ENCODE measurements around the gene HSPA1A. TPM values are rescaled to one million over a fixed set of nuclear protein-coding genes. Genes with fewer than 3 reads are reported as not detected.

HSPA1A gene
- total RNA-seq, 1 experiment from 2014 or later, result 51.2 TPM

DNA sequence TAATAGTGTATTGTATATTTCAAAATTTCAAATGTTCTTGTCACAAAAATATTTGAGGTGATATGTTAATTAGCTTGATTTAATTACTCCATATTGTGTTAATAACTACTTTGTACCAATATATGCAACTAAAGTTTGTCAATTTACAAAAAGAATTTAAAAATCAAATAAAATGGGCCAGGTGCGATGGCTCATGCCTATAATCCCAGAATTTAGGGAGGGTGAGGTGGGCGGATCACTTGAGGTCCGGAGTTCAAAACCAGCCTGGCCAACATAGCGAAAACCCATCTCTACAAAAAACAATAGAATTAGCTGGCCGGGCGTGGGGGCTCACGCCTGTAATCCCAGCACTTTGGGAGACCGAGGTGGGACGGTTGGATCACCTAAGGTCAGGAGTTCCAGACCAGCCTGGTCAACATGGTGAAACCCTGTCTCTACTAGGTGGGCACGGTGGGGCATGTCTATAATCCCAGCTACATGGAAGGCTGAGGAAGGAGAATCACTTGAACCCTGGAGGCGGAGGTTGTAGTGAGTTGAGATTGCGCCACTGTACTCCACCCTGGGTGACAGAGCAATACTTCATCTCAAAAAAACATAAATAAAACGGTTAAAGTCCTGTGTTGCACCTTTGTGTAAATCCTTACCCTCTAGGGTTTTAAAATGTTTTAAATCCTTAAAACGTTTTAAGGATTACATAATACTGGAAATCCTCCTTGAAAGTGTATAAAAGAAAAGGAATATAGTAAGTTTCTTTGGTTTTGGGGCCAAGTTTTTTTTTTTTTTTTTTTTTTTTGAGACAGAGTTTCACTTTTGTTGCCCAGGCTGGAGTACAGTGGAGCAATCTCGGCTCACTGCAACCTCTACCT is 16.2 kb downstream of the HSPA1A start:
- Histone ChIP-seq H3T11ph (ENCODE audit: low read length) (no peak overlapping the region), H3K4me2 (ENCODE audit: insufficient read depth, insufficient read length, low read length) (peak overlapping the region; percentile 61), H3K56ac (ENCODE audit: insufficient read length, low read depth, low read length) (no peak overlapping the region), H4K5ac (ENCODE audit: insufficient read length, low read depth, low read length) (no peak overlapping the region), H2BK12ac (ENCODE audit: insufficient read length, low read depth, low read length) (no peak overlapping the region), H3K79me1 (ENCODE audit: insufficient read depth, low read depth, low read length, poor library complexity, severe bottlenecking) (peaks cover under 1% of the 10 kb centered on the region), H3K4ac (ENCODE audit: low read depth, low read length) (no peak overlapping the region), H3K79me2 (ENCODE audit: insufficient read depth, low read length) (peaks cover 17% of the 10 kb centered on the region; the same call in 1 of the 2 replicates), H2BK15ac (ENCODE audit: low read depth, low read length) (no peak overlapping the region), H3K14ac (ENCODE audit: insufficient read depth, low read length) (no peak overlapping the region), H4K20me1 (ENCODE audit: control insufficient read depth, insufficient read depth, insufficient read length) (no peaks in the 10 kb centered on the region), H3K27ac (ENCODE audit: insufficient read length, low read depth, low read length) (no peak overlapping the region), H3K27me3 (ENCODE audit: insufficient read depth, low read length) (no peaks in the 10 kb centered on the region), H3K23me2 (ENCODE audit: insufficient read length, low read depth, low read length, poor library complexity, severe bottlenecking) (peaks cover 30% of the 10 kb centered on the region), H2BK120ac (ENCODE audit: low read depth, low read length, poor library complexity, severe bottlenecking) (no peak overlapping the region), H4K91ac (ENCODE audit: insufficient read length, low read depth, low read length) (no peak overlapping the region), H2BK20ac (ENCODE audit: low read depth, low read length, poor library complexity, severe bottlenecking) (no peak overlapping the region), H2AK5ac (ENCODE audit: insufficient read length, low read length) (no peak overlapping the region), H2BK5ac (ENCODE audit: insufficient read length, low read length) (no peak overlapping the region), H3K4me1 (ENCODE audit: insufficient read depth, low read length) (no peaks in the 10 kb centered on the region), H3K23ac (ENCODE audit: insufficient read length, low read depth, low read length) (no peak overlapping the region), H2AFZ (ENCODE audit: low read length) (no peak overlapping the region), H3K18ac (ENCODE audit: insufficient read length, low read depth, low read length) (no peak overlapping the region), H3K9ac (ENCODE audit: extremely low read depth, insufficient read length, low read length) (no peak overlapping the region), H4K8ac (replicated peaks; ENCODE audit: insufficient read length, low read depth, low read length) (no peak overlapping the region), H3K9me3 (ENCODE audit: control insufficient read depth, low read depth, low read length) (no peaks in the 10 kb centered on the region)
- Mint-ChIP-seq H3K27ac (no peak overlapping the region; a peak in 1 of 7 replicates), H3K9me3 (peaks cover 0 to 6% of the 10 kb centered on the region in 2 experiments; a peak in 2 of 5 replicates), H3K27me3 (ENCODE audit: low read depth) (peaks cover 4% of the 10 kb centered on the region), H3K4me3 (peak overlapping the region; percentile 79 to 88), H3K4me1 (peaks cover 18 to 23% of the 10 kb centered on the region in 2 experiments), H3K36me3 (ENCODE audit: insufficient read depth in 1 of 3, low read depth in 3 of 3) (peaks cover 16 to 19% (median 17%) of the 10 kb centered on the region in 3 experiments)
- TF ChIP-seq, protein P1, sequence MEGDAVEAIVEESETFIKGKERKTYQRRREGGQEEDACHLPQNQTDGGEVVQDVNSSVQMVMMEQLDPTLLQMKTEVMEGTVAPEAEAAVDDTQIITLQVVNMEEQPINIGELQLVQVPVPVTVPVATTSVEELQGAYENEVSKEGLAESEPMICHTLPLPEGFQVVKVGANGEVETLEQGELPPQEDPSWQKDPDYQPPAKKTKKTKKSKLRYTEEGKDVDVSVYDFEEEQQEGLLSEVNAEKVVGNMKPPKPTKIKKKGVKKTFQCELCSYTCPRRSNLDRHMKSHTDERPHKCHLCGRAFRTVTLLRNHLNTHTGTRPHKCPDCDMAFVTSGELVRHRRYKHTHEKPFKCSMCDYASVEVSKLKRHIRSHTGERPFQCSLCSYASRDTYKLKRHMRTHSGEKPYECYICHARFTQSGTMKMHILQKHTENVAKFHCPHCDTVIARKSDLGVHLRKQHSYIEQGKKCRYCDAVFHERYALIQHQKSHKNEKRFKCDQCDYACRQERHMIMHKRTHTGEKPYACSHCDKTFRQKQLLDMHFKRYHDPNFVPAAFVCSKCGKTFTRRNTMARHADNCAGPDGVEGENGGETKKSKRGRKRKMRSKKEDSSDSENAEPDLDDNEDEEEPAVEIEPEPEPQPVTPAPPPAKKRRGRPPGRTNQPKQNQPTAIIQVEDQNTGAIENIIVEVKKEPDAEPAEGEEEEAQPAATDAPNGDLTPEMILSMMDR (conservative IDR thresholded peaks at IDR 0.05), result no peak
- DNase-seq, result no peak
- no CpG with 5 or more reads among the region's 15 CpGs for WGBS (ENCODE audit: extremely low coverage, insufficient read length, low lambda C conversion rate)
